GM12873 (cell line): ENCODE measurements around the gene EFNA2.

Experiments
- CTCF ChIP-seq: IDR thresholded peaks from 2 replicates; pipeline ENCODE4 v1.5.1; 2012; ENCODE audit warnings: low read depth, mild to moderate bottlenecking, moderate library complexity, low read length, control low read depth; ENCODE audit not compliant: insufficient read depth; ENCODE audit errors: missing control alignments

EFNA2 gene

GRCh38 chr19:1247748-1248138 lies 37.9 kb upstream of the EFNA2 start:
- TF ChIP-seq CTCF: no peak

- peak; percentile 51 for TF ChIP-seq CTCF
These were observed 37.4 kb upstream of the EFNA2 start, which contains the start of gene MIDN for GRCh38 chr19:1248139-1248785. Gene MIDN, plus strand, starts transcription at chr19:1248583. Its CDS starts 1,714 bp downstream, at chr19:1250297.

- peak; percentile 77 for TF ChIP-seq CTCF
These were observed 36.8 kb upstream of the EFNA2 start for GRCh38 chr19:1248786-1249297.

GRCh38 chr19:1249298-1249989 lies 36.2 kb upstream of the EFNA2 start:
- no peak for TF ChIP-seq CTCF

GRCh38 chr19:1249990-1250436 lies 35.7 kb upstream of the EFNA2 start:
- no peak for TF ChIP-seq CTCF

- no peak for TF ChIP-seq CTCF
These were observed 35.0 kb upstream of the EFNA2 start for GRCh38 chr19:1250437-1251260.
